Stimulated activated CD8-positive, alpha-beta memory T cell treated with anti-CD3 and anti-CD28 coated beads, Interleukin-15, amount 100 ng/mL, for 4 hours (primary cell): ENCODE data around the gene SH3BP4.

Experiments
- DNase-seq, 2 donors: peaks; one replicate each; pipeline ENCODE4 v3.0.0-alpha.2; 2020; ENCODE audit warnings: low read depth in 2 of 2

SH3BP4 gene

GRCh38 chr2:234945339-234945873, 6.4 kb upstream of the SH3BP4 start:
- no peak for DNase-seq

GRCh38 chr2:234947556-234947955, 4.3 kb upstream of the SH3BP4 start:
- no peak for DNase-seq

- no peak for DNase-seq
These were observed 1.9 kb upstream of the SH3BP4 start for GRCh38 chr2:234949762-234950434.

GRCh38 chr2:234950435-234950729, 1.4 kb upstream of the SH3BP4 start:
- DNase-seq = no peak

GRCh38 chr2:234950730-234951663, 820 bp upstream of the SH3BP4 start:
- DNase-seq = no peak

- DNase-seq = no peak
These were observed 676 bp downstream of the SH3BP4 start for GRCh38 chr2:234952270-234953115.

GRCh38 chr2:234953116-234954031, 1.6 kb downstream of the SH3BP4 start:
- no peak for DNase-seq

- DNase-seq = no peak
These were observed 2.8 kb downstream of the SH3BP4 start for GRCh38 chr2:234954551-234954992.

- no peak for DNase-seq
These were observed 3.3 kb downstream of the SH3BP4 start for GRCh38 chr2:234955091-234955591.

GRCh38 chr2:234955971-234956509, 4.2 kb downstream of the SH3BP4 start:
- no peak for DNase-seq

- DNase-seq = no peak
These were observed 6.0 kb downstream of the SH3BP4 start for GRCh38 chr2:234957834-234958135.

- DNase-seq = no peak
These were observed 6.5 kb downstream of the SH3BP4 start for GRCh38 chr2:234958311-234958710.

GRCh38 chr2:234958746-234959395, 7.1 kb downstream of the SH3BP4 start:
- DNase-seq = no peak

- no peak for DNase-seq
These were observed 8.6 kb downstream of the SH3BP4 start for GRCh38 chr2:234960175-234961088.

GRCh38 chr2:234961784-234962183, 10.0 kb downstream of the SH3BP4 start:
- no peak for DNase-seq

GRCh38 chr2:234963773-234964615, 12.2 kb downstream of the SH3BP4 start:
- DNase-seq = no peak

- DNase-seq = no peak
These were observed 13.0 kb downstream of the SH3BP4 start for GRCh38 chr2:234964631-234965461.
